Dermis microvascular lymphatic vessel endothelial cell (primary cell): ENCODE data around the gene FLT1. TPM values are rescaled to one million over a fixed set of nuclear protein-coding genes. Genes with fewer than 3 reads are reported as not detected.

Source experiments
- DNase-seq, 2 donors: peaks; one replicate each; pipeline versions ENCODE4 v3.0.0 to v3.0.0-alpha.2; 2010; ENCODE audit warnings: low read depth in 2 of 2
- total RNA-seq: library from RNA; depleted of rRNA; stranded (reverse); fragments of >200 nt; gene quantifications from 2 replicates; pipeline ENCODE4 v1.2.1, GENCODE V29; 2014

The FLT1 gene
- total RNA-seq, 1 donor from 2014 or later: 31.6 TPM

GRCh38 chr13:28321756-28322155 lies 173.2 kb downstream of the FLT1 start:
- no peak for DNase-seq

DNA sequence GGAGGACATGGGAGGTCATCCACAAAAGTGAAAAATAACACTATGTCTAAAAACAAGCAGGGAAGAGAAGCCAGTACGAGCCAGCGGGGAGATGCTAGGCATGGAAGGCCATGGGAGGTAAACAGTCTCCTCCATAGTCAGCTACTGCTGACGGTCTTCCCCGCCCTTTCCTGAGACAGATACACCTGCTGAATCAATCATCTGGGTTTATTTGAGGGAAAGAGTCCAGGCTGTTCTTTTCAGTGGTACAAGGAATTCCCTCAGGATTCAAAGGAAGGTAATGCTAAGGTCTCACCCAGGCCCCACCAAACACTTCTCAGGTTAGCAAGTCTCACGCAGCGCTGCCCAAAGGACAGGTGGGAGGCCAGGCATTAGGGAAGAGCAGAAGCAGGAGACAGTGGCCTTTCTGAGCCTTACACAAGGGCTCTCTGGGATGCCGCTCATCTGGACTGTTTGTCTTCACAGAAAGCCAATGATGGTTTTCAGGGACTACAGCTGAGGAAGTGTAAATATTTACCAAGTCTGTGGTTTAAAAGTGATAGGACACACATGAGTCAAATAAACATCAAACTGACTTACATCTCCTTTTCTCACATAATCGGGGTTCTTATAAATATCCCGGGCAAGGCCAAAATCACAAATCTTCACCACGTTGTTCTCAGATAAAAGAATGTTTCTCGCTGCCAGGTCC lies 173.9 kb downstream of the FLT1 start:
- DNase-seq: no peak

GRCh38 chr13:28320209-28320608 lies 174.7 kb downstream of the FLT1 start:
- no peak for DNase-seq

- DNase-seq: no peak
Measured at GRCh38 chr13:28319528-28319927, 175.4 kb downstream of the FLT1 start.

DNA sequence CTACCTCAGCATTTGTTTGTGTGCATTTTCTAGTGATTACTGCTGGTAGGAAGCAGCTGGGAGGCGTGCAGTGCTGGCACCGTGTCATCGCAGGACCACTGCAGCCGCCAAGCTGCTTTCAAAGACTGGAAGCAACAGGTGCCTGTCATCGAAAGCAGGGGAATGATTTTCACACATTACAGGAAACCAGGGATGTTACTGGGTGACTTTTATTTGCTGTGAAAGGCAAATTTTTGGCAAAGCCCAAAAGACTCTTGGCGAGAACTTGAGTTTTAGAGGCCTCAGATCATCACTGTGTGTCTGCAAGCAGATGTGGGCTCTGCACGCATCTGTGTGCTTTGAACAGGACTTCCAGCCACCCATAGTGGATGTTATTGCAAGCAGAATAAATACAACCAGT lies 176.4 kb downstream of the FLT1 start:
- DNase-seq: no peak

DNA sequence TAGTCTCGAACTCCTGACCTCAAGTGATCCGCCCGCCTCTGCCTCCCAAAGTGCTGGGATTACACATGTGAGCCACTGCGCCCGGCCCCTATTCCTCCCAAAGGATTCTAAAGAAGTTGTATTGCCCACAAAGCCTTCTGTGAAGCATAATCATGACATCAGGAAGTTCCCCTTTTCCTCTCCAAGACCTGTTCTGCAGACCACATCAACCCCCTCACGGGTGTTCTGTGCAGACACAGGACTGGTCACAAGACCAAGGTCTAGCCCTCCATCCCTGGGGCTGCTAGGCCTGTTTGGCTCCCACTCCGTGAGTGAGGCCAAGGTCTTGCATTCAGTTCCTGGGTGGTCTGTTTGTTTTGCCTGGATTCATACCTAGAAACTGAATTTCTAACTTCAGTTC lies 178.1 kb downstream of the FLT1 start:
- no peak for DNase-seq

GRCh38 chr13:28316129-28316528 lies 178.8 kb downstream of the FLT1 start:
- no peak for DNase-seq

- DNase-seq: no peak
Measured at GRCh38 chr13:28314879-28315278, 180.0 kb downstream of the FLT1 start.

DNA sequence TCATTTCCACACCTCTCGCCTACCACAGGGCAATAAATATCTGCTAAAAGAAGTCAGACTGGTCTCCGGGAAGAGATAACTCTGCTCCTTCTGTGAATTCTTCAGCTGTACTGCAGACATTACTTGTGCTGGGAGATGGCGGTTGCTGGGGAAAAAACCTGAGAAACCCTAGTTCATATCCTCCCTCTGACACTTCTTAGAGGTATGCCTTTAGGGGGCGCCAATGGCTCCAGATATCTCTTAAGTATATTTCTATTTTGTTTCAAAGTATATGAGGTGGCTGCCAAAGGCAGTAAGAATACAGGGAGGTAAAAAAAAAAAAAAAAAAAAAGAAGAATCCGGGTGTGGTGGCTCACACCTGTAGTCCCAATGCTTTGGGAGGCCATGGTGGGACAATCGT lies 181.3 kb downstream of the FLT1 start:
- DNase-seq: peak in 1 of 2 donors; percentile 72

GRCh38 chr13:28306325-28306724 lies 188.6 kb downstream of the FLT1 start:
- DNase-seq: no peak

DNA sequence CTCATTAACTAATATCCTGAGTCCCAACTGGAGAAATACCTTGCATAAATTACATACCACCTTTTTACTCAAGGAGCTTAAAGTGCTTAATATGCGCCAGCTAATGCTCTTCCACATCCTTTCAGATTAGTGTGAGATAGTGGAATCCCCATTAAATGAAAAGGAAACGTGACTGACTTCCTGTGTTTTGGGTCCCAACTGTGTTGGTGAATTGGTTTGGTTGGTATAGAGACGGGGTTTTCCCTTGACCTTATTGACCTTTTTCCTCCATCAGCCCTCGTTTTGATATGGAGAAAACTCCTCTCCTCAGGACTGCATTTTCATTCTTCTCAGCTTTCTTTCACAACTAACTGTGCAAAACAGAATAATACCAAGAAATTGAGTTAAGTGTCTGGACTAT lies 193.1 kb downstream of the FLT1 start:
- peak; percentile 42 to 68 for DNase-seq

GRCh38 chr13:28299916-28300315 lies 195.0 kb downstream of the FLT1 start:
- no peak for DNase-seq

DNA sequence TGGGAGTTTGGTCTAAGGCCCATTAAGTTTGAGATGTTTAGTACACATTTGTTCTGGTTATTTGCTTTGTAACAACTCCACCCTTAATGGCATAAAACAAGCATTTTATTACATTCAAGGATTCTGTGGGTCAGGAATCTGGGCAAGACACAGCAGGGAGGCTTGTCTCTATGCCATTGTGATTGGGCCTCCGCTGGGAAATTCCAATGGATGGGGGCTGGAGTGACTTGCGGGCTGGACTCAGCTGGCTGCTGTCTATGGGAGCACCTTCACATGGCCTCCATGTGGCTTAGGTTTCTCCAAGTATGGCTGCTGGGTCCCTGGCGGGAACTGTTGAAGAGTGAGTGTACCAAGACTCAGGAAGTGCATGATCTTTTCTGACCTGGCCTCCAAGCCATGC lies 197.6 kb downstream of the FLT1 start:
- DNase-seq: no peak

GRCh38 chr13:28286263-28286662 lies 208.7 kb downstream of the FLT1 start:
- DNase-seq: no peak

GRCh38 chr13:28283600-28283999 lies 211.3 kb downstream of the FLT1 start:
- no peak for DNase-seq

GRCh38 chr13:28282451-28282850 lies 212.5 kb downstream of the FLT1 start:
- DNase-seq: peak; percentile 8 to 36

GRCh38 chr13:28273919-28274318 lies 221.0 kb downstream of the FLT1 start:
- DNase-seq: no peak

DNA sequence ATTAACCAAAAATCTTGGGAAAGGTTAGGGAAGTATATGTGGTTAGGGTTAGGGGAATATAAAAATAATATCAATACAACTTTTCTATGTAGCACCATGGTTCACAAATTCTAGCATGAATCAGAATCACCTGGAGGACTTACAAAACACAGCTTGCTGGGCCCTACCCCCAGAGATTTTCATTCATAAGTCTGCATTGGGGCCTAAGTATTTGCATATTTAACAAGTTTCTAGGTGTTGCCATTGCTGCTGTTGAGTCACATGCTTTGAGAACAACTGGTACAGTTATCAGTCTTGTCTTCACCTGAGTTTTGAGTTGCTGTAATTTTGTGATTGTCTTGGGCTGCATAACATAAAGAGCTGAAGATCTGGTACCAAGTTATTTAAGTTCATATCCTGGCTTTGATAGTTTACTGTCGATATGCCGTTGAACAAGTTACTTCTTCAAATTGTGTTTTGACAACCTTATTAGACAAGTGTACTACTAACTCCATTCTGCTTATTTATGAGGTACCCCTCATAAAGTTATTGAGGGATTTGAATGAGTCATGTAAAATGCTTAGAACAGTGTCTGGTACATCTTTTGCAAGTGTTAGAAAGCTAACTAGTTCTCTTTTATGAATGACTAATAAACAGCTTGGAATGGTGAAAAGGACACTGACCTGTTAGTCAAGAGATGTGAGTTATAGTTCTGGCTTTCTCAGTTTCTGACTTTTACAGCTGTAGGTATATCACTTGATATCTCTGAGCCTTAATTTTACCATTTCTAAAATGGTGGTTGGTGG lies 223.7 kb downstream of the FLT1 start:
- DNase-seq: no peak

DNA sequence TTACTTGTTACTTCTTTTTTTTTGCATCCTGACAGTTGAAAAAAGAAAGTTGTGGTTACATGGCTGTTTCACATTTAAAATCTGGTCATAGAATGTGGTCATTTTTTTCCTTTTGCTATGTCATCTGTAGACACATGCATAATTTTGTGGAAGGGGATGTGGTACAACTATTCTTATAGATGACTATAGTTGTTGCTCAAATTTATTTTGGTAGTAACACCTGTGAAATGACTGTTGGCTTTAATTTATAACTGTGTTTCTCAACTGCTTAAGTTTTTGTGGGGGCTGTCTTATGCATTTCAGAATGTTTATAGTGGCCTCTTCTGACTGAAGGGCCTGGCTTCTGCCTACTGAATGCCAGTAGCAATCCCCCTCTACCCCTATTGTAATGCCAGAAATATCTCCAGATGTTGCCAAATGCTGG lies 226.1 kb downstream of the FLT1 start:
- DNase-seq: no peak

DNA sequence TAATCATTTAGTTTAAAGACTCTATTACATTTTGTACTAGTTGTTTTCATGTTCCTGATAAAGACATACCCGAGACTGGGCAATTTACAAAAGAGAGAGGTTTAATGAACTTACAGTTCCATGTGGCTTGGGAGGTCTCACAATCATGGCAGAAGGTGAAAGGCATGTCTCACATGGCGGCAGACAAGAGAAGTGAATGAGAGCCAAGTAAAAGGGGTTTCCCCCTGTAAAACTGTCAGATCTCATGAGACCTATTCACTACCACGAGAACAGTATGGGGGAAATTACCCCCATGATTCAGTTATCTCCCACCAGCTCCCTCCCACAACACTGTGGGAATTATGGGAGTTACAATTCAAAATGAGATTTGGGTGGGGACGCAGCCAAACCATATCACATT lies 227.4 kb downstream of the FLT1 start:
- DNase-seq: no peak

DNA sequence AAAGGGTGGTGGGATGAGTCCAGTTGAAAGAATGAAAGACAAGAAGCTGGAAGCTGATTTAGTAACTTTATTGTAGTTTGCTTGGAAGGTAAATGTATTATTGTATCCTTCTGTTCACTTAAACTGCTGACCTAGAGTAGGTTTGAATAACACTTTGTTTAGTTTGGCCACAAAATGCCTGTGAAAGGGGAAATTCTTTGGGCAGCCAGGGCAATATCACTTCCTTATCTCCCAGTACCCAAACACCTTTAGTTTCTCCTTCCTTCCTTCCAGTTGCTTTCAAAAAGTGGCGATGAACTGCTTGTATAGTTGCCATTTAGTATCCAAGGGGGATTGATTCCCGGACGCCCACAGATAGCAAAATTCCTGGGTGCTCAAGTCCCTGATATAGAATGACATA lies 236.5 kb downstream of the FLT1 start:
- peak; percentile 55 to 84 for DNase-seq

- no peak for DNase-seq
Measured at GRCh38 chr13:28257305-28257704, 237.6 kb downstream of the FLT1 start.

DNA sequence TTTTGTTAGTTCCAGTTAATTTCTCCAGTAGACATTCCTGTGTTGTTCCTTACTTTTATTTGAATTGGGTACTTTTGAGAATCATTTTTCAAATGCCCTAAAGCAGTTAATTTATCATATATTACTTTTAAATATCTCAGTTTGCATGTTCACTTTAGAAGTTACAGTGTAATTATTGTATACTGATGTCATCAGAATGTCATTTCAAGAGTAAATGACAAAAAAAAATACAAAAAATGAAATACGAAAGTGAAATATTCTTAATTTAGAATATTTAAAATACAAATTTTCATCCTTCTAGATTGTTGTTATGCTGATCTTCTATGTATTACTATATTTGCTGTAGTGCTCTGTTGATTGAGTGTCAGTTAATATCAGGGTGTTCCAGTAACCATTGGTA lies 242.4 kb downstream of the FLT1 start:
- no peak for DNase-seq
